K562 (cell line): ENCODE results near the gene TENM3. TPM values are rescaled to one million over a fixed set of nuclear protein-coding genes. Genes with fewer than 3 reads are reported as not detected.

ENCODE experiments used
- ATAC-seq: fragments of 200-7000 bp; cut with Tn5 transposase; 3 replicates; pipeline ENCODE4 v1.9.1; 2020; ENCODE audit warnings: moderate library complexity
- BruUV-seq: library from RNA; stranded (reverse); fragments of 400-500 nt; replicated peaks from 2 replicates; lab custom pipeline; 2021; lab: Mats Ljungman, UMichigan
- CTCF ChIA-PET: fragments of 300-600 bp; formaldehyde crosslinking; extraction: SDS; loops from one replicate; lab custom pipeline; 2021; ENCODE audit warnings: low intra/inter-chr PET ratio; lab: Yijun Ruan, JAX
- POLR2A ChIA-PET: fragments of 300-600, 350-650 bp; sonication (Branson Sonifier 250); formaldehyde crosslinking; extraction: SDS; loops from one replicate; lab custom pipeline; 2021; ENCODE audit warnings: antibody characterized with exemption, inconsistent platforms; lab: Yijun Ruan, JAX
- DNase-seq, 4 experiments: peaks; one replicate each; pipeline versions ENCODE4 v3.0.0 to v3.0.0-alpha.2; 2011 to 2018; ENCODE audit warnings: low spot score in 3 of 4, mixed read lengths in 3 of 4; ENCODE audit errors: extremely low read depth in 1 of 4
- FAIRE-seq: peaks from 2 replicates; lab custom pipeline; 2011; peaks lifted over from hg19 to GRCh38; lab: Jason Lieb, UNC
- H2AFZ ChIP-seq: 2 replicates; pipeline ENCODE4 v1.6.0; 2011; ENCODE audit warnings: low read depth, low read length, control low read depth, inconsistent platforms
- H3K27ac ChIP-seq: fragments of 200-600 bp; 3 replicates; pipeline ENCODE4 v1.8.0; 2011; ENCODE audit warnings: low read depth, mild to moderate bottlenecking, control low read depth, inconsistent platforms, low read length, moderate library complexity, mixed read lengths; ENCODE audit errors: extremely low read depth
- H3K27me3 ChIP-seq, 2 experiments: fragments of 300-600 bp in 1 of 2; 2 replicates in 1 of 2; 3 replicates in 1 of 2; pipeline versions ENCODE4 v1.6.0 to v1.8.0; 2011; ENCODE audit warnings: inconsistent platforms in 2 of 2, low read length in 2 of 2, mild to moderate bottlenecking in 1 of 2, mixed read lengths in 1 of 2, moderate library complexity in 1 of 2; ENCODE audit not compliant: control insufficient read depth in 2 of 2, insufficient read depth in 2 of 2
- H3K36me3 ChIP-seq: fragments of 300-600 bp; 3 replicates; pipeline ENCODE4 v1.8.0; 2011; ENCODE audit warnings: mild to moderate bottlenecking, low read length, inconsistent platforms; ENCODE audit not compliant: control insufficient read depth, insufficient read depth
- H3K4me1 ChIP-seq, 2 experiments: fragments of 200-600 bp in 1 of 2; replicated peaks in 1 of 2; 2 replicates in 1 of 2; 3 replicates in 1 of 2; pipeline versions ENCODE4 v1.5.1 to v1.8.0; 2011; ENCODE audit warnings: inconsistent platforms in 2 of 2, low read length in 2 of 2, mild to moderate bottlenecking in 1 of 2, mixed read lengths in 1 of 2, moderate library complexity in 1 of 2; ENCODE audit not compliant: control insufficient read depth in 2 of 2, insufficient read depth in 2 of 2
- H3K4me2 ChIP-seq: 2 replicates; pipeline ENCODE4 v1.6.1; 2011; ENCODE audit warnings: low read length, control low read depth, inconsistent platforms, mixed read lengths; ENCODE audit not compliant: insufficient read depth
- H3K4me3 ChIP-seq: fragments of 200-600 bp; sonication (generic), shearing (Covaris generic); 2 replicates; pipeline ENCODE4 v1.5.1; 2016; ENCODE audit warnings: control low read depth, inconsistent platforms
- H3K79me2 ChIP-seq: fragments of 200-600 bp; 3 replicates; pipeline ENCODE4 v1.8.0; 2011; ENCODE audit warnings: low read length, inconsistent platforms; ENCODE audit not compliant: control insufficient read depth, insufficient read depth
- H3K9ac ChIP-seq, 2 experiments: 2 replicates each; pipeline versions ENCODE4 v1.6.0 to v1.6.1; 2011; ENCODE audit warnings: low read depth in 2 of 2, low read length in 2 of 2, control low read depth in 1 of 2, inconsistent platforms in 1 of 2, mild to moderate bottlenecking in 1 of 2, mixed read lengths in 1 of 2; ENCODE audit not compliant: insufficient read depth in 1 of 2
- H3K9me1 ChIP-seq: one replicate; pipeline ENCODE4 v1.6.0; 2011; ENCODE audit warnings: inconsistent platforms, mild to moderate bottlenecking, low read length, moderate library complexity; ENCODE audit not compliant: control insufficient read depth, insufficient read depth
- H3K9me3 ChIP-seq: replicated peaks from 2 replicates; pipeline ENCODE4 v1.5.1; 2011; ENCODE audit warnings: low read depth, low read length, inconsistent platforms; ENCODE audit not compliant: control insufficient read depth, insufficient read depth
- H4K20me1 ChIP-seq: replicated peaks from 2 replicates; pipeline ENCODE4 v1.6.1; 2011; ENCODE audit warnings: low read length, inconsistent platforms, mixed read lengths; ENCODE audit not compliant: control insufficient read depth, insufficient read depth
- BCOR ChIP-seq: fragments of 450-650 bp; IDR thresholded peaks from 2 replicates; pipeline ENCODE4 v1.6.1; 2016
- ETV5 ChIP-seq: sonication (generic); formaldehyde crosslinking; IDR thresholded peaks from 2 replicates; pipeline ENCODE4 v1.4.0; 2020; ENCODE audit warnings: low read depth, mild to moderate bottlenecking, missing genetic modification reagents
- FOXK2 ChIP-seq, 2 experiments: fragments of 450-650 bp; IDR thresholded peaks in 1 of 2; conservative IDR thresholded peaks in 1 of 2; 2 replicates each; pipeline ENCODE4 v1.6.1; 2016; ENCODE audit warnings: low read depth in 2 of 2, mild to moderate bottlenecking in 1 of 2
- FOXP4 ChIP-seq: sonication (generic); formaldehyde crosslinking; IDR thresholded peaks from 2 replicates; pipeline ENCODE4 v1.8.0; 2022; ENCODE audit warnings: mild to moderate bottlenecking, missing genetic modification reagents, borderline replicate concordance
- RBM39 ChIP-seq: fragments of 200-400 bp; formaldehyde crosslinking; optimal IDR thresholded peaks from 2 replicates; pipeline ENCODE3; 2018; ENCODE audit warnings: low read depth, low read length
- SETDB1 ChIP-seq: IDR thresholded peaks from one replicate; pipeline ENCODE4 v1.6.1; 2012; ENCODE audit warnings: low read length, control low read depth, inconsistent platforms
- SIX5 ChIP-seq, 2 experiments: IDR thresholded peaks; 2 replicates each; pipeline ENCODE4 v1.6.1; 2011; ENCODE audit warnings: low read length in 2 of 2, borderline replicate concordance in 1 of 2, low read depth in 1 of 2, mild to moderate bottlenecking in 1 of 2, moderate library complexity in 1 of 2; ENCODE audit not compliant: insufficient read depth in 1 of 2
- SMARCA4 ChIP-seq: fragments of 450-650 bp; IDR thresholded peaks from 2 replicates; pipeline ENCODE4 v1.6.1; 2016
- U2AF1 ChIP-seq: fragments of 200-400 bp; formaldehyde crosslinking; optimal IDR thresholded peaks from 2 replicates; pipeline ENCODE3; 2017; ENCODE audit warnings: mild to moderate bottlenecking, low read depth, low read length, moderate library complexity
- ZNF232 ChIP-seq: sonication (generic); formaldehyde crosslinking; IDR thresholded peaks from 2 replicates; pipeline ENCODE4 v1.8.0; 2022; ENCODE audit warnings: mild to moderate bottlenecking, missing genetic modification reagents
- ZNF316 ChIP-seq: fragments of 450-650 bp; IDR thresholded peaks from 2 replicates; pipeline ENCODE4 v1.6.1; 2016
- ZNF347 ChIP-seq: fragments of 450-650 bp; formaldehyde crosslinking; IDR thresholded peaks from 2 replicates; pipeline ENCODE4 v1.4.0; 2020; ENCODE audit warnings: low read depth, mild to moderate bottlenecking, moderate library complexity
- ZNF79 ChIP-seq: fragments of 250-450 bp; sonication (Bioruptor Pico); IDR thresholded peaks from 2 replicates; pipeline ENCODE4 v1.4.0; 2020; ENCODE audit warnings: low read depth, mild to moderate bottlenecking, moderate library complexity
- WGBS: fragments of 100-300 bp; shearing (Covaris generic); methylation state at CpG from one replicate; pipeline ENCODE4 v1.1.6; 2016; ENCODE audit warnings: low coverage, mixed read lengths; ENCODE audit not compliant: insufficient coverage; ENCODE audit errors: missing lambda C conversion rate; 5-methylcytosine and 5-hydroxymethylcytosine counted together
- in situ Hi-C: fragments of 300-500 bp; cut with MboI; formaldehyde crosslinking; loops from 4 replicates; pipeline ENCODE4 v1.15.0; 2018; ENCODE audit warnings: inconsistent platforms, mixed read lengths
- intact Hi-C: fragments of 100-400 bp; cut with micrococcal nuclease; formaldehyde crosslinking; loops from 2 replicates; pipeline ENCODE4 v1.14.2; 2022
- polyA plus RNA-seq, 8 experiments: library from polyadenylated mRNA; depleted of rRNA in 4 of 8; stranded (reverse) in 5 of 8; unstranded in 3 of 8; fragments of >200 nt; fragmentation: Nextera tagmentation in 2 of 8; fragmentation: Illumina TruSeq in 1 of 8; extraction: Ambion mirVana in 2 of 8; extraction: Trizol in 1 of 8; gene quantifications; 2 replicates each; pipeline versions ENCODE4 v1.2.1 to v1.2.3, GENCODE V29; 2011 to 2014; ENCODE audit warnings: inconsistent platforms in 1 of 8, missing spikeins in 1 of 8
- total RNA-seq, 7 experiments: library from RNA; depleted of rRNA in 6 of 7; stranded (reverse); fragments of >200 nt in 6 of 7; fragmentation: Illumina TruSeq in 2 of 7; extraction: Trizol in 2 of 7; gene quantifications; 2 replicates each; pipeline versions ENCODE4 v1.2.1 to v1.2.3, GENCODE V29; 2011 to 2021; ENCODE audit warnings: low replicate concordance in 1 of 7
- TF ChIP-seq, protein P1 (sequence below): fragments of 250-450 bp; sonication (Bioruptor Pico); IDR thresholded peaks from 2 replicates; pipeline ENCODE4 v1.5.0; 2020; ENCODE audit warnings: mild to moderate bottlenecking, borderline replicate concordance

The TENM3 gene
- total and polyA plus RNA-seq, 9 of the 15 experiments (the other 6 are each of a cell fraction or from before 2014, with no cell fraction given): 0.01 to 0.02 TPM; not detected in 7

DNA sequence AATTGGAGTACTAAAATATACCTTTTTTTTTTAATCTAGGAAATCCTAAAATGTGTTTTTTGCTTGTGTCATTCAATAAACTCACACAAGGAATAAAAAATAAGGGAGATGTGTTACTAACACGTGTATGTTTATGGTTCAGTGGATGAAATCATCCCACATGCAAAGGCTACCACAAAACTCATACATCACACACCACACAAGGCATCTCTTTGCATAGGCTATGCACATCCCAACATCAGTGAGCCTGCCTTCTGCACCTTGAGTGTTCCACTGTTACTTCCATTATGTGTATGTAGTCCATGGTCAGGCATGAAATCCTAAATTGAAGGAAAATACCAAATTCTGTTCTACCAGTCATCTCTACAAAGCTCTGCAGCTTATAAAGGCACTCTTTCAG, 460.9 kb downstream of the TENM3 start:
- intact Hi-C loops: no loop called here
- TF ChIP-seq SIX5 (IDR thresholded peaks at IDR 0.05; ENCODE audit: borderline replicate concordance in 1 of 2, insufficient read depth in 1 of 2, low read depth in 1 of 2, low read length in 2 of 2) (no peak), SMARCA4 (no peak), ZNF316 (no peak), U2AF1 (no peak), ZNF79 (CRISPR knock-in tag) (no peak)
- ATAC-seq (no peak), DNase-seq (no peak), FAIRE-seq (no peak)
- H3K4me1 ChIP-seq: no peaks in the 10 kb centered on the region
- H3K9me3 ChIP-seq: no peaks in the 10 kb centered on the region
- ChIA-PET POLR2A (no interaction called here), CTCF (no interaction called here)
- H3K36me3 ChIP-seq: no peaks in the 10 kb centered on the region
- no peak overlapping the region for H3K4me3 ChIP-seq
- no peak overlapping the region for H2AFZ ChIP-seq
- H3K4me2 ChIP-seq: no peak overlapping the region
- no peaks in the 10 kb centered on the region for H4K20me1 ChIP-seq
- WGBS: 0% methylated on average over 1 of the region's 1 CpG
- no peaks in the 10 kb centered on the region for H3K9me1 ChIP-seq
- in situ Hi-C loops: no loop called here
- no peaks in the 10 kb centered on the region for H3K79me2 ChIP-seq
- BruUV-seq: no TSS peak
- no peaks in the 10 kb centered on the region; a peak in 1 of 5 replicates for H3K27me3 ChIP-seq
- H3K9ac ChIP-seq: no peak overlapping the region
- no peak overlapping the region for H3K27ac ChIP-seq

- Histone ChIP-seq H3K27me3 (no peaks in the 10 kb centered on the region; a peak in 1 of 5 replicates), H3K4me1 (no peaks in the 10 kb centered on the region), H3K9ac (no peak overlapping the region), H2AFZ (no peak overlapping the region), H3K9me1 (no peaks in the 10 kb centered on the region), H3K36me3 (no peaks in the 10 kb centered on the region), H3K4me2 (no peak overlapping the region), H3K79me2 (no peaks in the 10 kb centered on the region), H3K4me3 (no peak overlapping the region), H3K9me3 (no peaks in the 10 kb centered on the region), H3K27ac (no peak overlapping the region), H4K20me1 (no peaks in the 10 kb centered on the region)
- in situ Hi-C loops (no loop called here), intact Hi-C loops (no loop called here)
- DNase-seq (no peak), ATAC-seq (no peak), FAIRE-seq (no peak)
- ChIA-PET CTCF (no interaction called here), POLR2A (no interaction called here)
- WGBS: 1% methylated on average over 4 of the region's 4 CpGs
- BruUV-seq: no TSS peak
- TF ChIP-seq FOXK2 (conservative IDR thresholded peaks at IDR 0.05 in 1 of 2, IDR thresholded peaks at IDR 0.05 in 1 of 2; ENCODE audit: low read depth in 2 of 2) (no peak), SETDB1 (no peak), ZNF347 (CRISPR knock-in tag) (no peak), ETV5 (CRISPR knock-in tag) (no peak), FOXP4 (no peak), ZNF232 (no peak), BCOR (no peak), RBM39 (no peak)
- TF ChIP-seq, protein P1, sequence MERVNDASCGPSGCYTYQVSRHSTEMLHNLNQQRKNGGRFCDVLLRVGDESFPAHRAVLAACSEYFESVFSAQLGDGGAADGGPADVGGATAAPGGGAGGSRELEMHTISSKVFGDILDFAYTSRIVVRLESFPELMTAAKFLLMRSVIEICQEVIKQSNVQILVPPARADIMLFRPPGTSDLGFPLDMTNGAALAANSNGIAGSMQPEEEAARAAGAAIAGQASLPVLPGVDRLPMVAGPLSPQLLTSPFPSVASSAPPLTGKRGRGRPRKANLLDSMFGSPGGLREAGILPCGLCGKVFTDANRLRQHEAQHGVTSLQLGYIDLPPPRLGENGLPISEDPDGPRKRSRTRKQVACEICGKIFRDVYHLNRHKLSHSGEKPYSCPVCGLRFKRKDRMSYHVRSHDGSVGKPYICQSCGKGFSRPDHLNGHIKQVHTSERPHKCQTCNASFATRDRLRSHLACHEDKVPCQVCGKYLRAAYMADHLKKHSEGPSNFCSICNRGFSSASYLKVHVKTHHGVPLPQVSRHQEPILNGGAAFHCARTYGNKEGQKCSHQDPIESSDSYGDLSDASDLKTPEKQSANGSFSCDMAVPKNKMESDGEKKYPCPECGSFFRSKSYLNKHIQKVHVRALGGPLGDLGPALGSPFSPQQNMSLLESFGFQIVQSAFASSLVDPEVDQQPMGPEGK (CRISPR knock-in tag): no peak
Measured at GRCh38 chr4:182704948-182705347, 461.7 kb downstream of the TENM3 start.
